Endothelial cell of umbilical vein (primary cell): ENCODE measurements around the gene MTFMT.

Experiments
- EZH2 ChIP-seq: IDR thresholded peaks from 2 replicates; pipeline ENCODE4 v1.6.1; 2012; ENCODE audit warnings: borderline replicate concordance, low read depth, mild to moderate bottlenecking, moderate library complexity, low read length, inconsistent platforms; ENCODE audit not compliant: severe bottlenecking
- GATA2 ChIP-seq: IDR thresholded peaks from 2 replicates; pipeline ENCODE4 v1.7.0; 2011; ENCODE audit warnings: low read depth, mild to moderate bottlenecking, moderate library complexity, mixed read lengths, low read length; ENCODE audit not compliant: insufficient read length, insufficient read depth
- JUN ChIP-seq: IDR thresholded peaks from 2 replicates; pipeline ENCODE4 v1.6.1; 2011; ENCODE audit warnings: borderline replicate concordance, low read depth; ENCODE audit not compliant: insufficient read length, insufficient read depth
- MAX ChIP-seq: IDR thresholded peaks from 2 replicates; pipeline ENCODE4 v1.6.1; 2011; ENCODE audit not compliant: insufficient read depth, insufficient read length
- MYC ChIP-seq: IDR thresholded peaks from one replicate; pipeline ENCODE4 v1.6.1; 2011; ENCODE audit warnings: mild to moderate bottlenecking, low read depth, low read length
- POLR2A ChIP-seq: IDR thresholded peaks from 2 replicates; pipeline ENCODE4 v1.6.1; 2012; ENCODE audit warnings: low read depth, mild to moderate bottlenecking, control low read depth, low read length
- POLR2AphosphoS5 ChIP-seq: IDR thresholded peaks from 2 replicates; pipeline ENCODE4 v1.6.1; 2012; ENCODE audit warnings: low read depth, mild to moderate bottlenecking, control low read depth, low read length, moderate library complexity; ENCODE audit not compliant: insufficient read depth
- TF ChIP-seq, protein P1 (sequence below), 2 donors: IDR thresholded peaks; 1 replicate in 1 of 2; 2 replicates in 1 of 2; pipeline ENCODE4 v1.5.1; 2011; ENCODE audit warnings: low read length in 2 of 2, mild to moderate bottlenecking in 2 of 2, moderate library complexity in 2 of 2, control low read depth in 1 of 2, inconsistent platforms in 1 of 2, low read depth in 1 of 2; ENCODE audit not compliant: insufficient read depth in 1 of 2; ENCODE audit errors: extremely low read depth in 1 of 2

DNA sequence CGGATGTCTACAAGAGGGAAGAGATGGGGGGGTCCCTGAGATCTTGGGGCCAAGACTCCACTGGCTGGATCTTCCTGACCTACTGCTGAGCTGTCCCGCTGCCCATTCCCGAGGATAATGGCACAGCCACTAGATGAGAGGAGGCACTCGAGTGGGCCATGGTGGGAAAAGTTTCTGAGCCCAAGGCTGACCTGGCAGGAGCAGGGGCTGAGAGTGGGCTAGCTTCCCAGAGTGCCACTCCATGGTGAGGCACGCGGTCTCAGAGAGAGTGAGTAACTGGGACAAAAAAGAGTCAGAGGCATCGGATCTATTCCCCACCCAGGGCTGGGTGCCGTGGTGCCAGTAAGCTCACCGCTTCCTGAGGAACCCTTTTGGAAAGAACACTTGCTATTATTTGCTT lies 26.7 kb upstream of the MTFMT start:
- TF ChIP-seq, protein P1, sequence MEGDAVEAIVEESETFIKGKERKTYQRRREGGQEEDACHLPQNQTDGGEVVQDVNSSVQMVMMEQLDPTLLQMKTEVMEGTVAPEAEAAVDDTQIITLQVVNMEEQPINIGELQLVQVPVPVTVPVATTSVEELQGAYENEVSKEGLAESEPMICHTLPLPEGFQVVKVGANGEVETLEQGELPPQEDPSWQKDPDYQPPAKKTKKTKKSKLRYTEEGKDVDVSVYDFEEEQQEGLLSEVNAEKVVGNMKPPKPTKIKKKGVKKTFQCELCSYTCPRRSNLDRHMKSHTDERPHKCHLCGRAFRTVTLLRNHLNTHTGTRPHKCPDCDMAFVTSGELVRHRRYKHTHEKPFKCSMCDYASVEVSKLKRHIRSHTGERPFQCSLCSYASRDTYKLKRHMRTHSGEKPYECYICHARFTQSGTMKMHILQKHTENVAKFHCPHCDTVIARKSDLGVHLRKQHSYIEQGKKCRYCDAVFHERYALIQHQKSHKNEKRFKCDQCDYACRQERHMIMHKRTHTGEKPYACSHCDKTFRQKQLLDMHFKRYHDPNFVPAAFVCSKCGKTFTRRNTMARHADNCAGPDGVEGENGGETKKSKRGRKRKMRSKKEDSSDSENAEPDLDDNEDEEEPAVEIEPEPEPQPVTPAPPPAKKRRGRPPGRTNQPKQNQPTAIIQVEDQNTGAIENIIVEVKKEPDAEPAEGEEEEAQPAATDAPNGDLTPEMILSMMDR (IDR thresholded peaks at IDR 0.05; ENCODE audit: extremely low read depth in 1 of 2, insufficient read depth in 1 of 2, low read depth in 1 of 2, low read length in 2 of 2), result no peak
- TF ChIP-seq EZH2 (no peak), GATA2 (no peak), POLR2A (no peak), POLR2AphosphoS5 (no peak), MAX (no peak), MYC (no peak), JUN (no peak)
